Measurements from ENCODE around the gene PAM16.
A peak's percentile ranks its signal among the peaks of the same experiment; 100 is the strongest.

Gene PAM16

GRCh38 chr16:4353675-4354074 is 2.6 kb upstream of the PAM16 start:
- POLR2A ChIA-PET, result no interaction called here

GRCh38 chr16:4352843-4353242 is 1.7 kb upstream of the PAM16 start:
- H3K9me3 ChIP-seq (ENCODE audit: control insufficient read depth, insufficient read depth, low read depth, low read length), result no peaks in the 10 kb centered on the region
- H3K36me3 ChIP-seq (ENCODE audit: control insufficient read depth in 2 of 2, insufficient read depth in 1 of 2, low read length in 2 of 2), result peaks cover 0 to 20% of the 10 kb centered on the region in 2 experiments; a peak in 2 of 3 replicates
- no peak overlapping the region for H3K4me3 ChIP-seq (ENCODE audit: low read depth, low read length)
- POLR2A ChIA-PET, result interaction anchor here (1.8 kb wide), 1 partner anchor 62 kb away, joined by 5 read pairs; no protein-coding TSS in a partner anchor
- H3K4me1 ChIP-seq (ENCODE audit: control insufficient read depth, insufficient read depth, low read length), result peaks cover 5% of the 10 kb centered on the region; the same call in 1 of the 2 replicates
- H3K27ac ChIP-seq (ENCODE audit: extremely low read depth, low read depth, low read length), result no peak overlapping the region
- no peak for TF ChIP-seq ZSCAN16 (tag by site-specific recombination; IDR thresholded peaks at IDR 0.05)
- peak; percentile 73; the same call in 1 of the 2 replicates for TF ChIP-seq ZNF121 (tag by site-specific recombination; IDR thresholded peaks at IDR 0.05)
- CTCF ChIA-PET, result interaction anchor here (0.7 to 2.3 kb wide), 2 partner anchors 50 to 53 kb away, joined by 3 to 12 read pairs; no protein-coding TSS in a partner anchor

More at GRCh38 chr16:4353675-4354074, 2.6 kb upstream of the PAM16 start:
- CTCF ChIA-PET, result interaction anchor here (2.3 kb wide), 1 partner anchor 49 kb away, joined by 12 read pairs; no protein-coding TSS in a partner anchor
- H3K27ac ChIP-seq (ENCODE audit: extremely low read depth, low read depth, low read length), result no peak overlapping the region
- peaks cover 5% of the 10 kb centered on the region; the same call in 1 of the 2 replicates for H3K4me1 ChIP-seq (ENCODE audit: control insufficient read depth, insufficient read depth, low read length)
- TF ChIP-seq, protein P1, sequence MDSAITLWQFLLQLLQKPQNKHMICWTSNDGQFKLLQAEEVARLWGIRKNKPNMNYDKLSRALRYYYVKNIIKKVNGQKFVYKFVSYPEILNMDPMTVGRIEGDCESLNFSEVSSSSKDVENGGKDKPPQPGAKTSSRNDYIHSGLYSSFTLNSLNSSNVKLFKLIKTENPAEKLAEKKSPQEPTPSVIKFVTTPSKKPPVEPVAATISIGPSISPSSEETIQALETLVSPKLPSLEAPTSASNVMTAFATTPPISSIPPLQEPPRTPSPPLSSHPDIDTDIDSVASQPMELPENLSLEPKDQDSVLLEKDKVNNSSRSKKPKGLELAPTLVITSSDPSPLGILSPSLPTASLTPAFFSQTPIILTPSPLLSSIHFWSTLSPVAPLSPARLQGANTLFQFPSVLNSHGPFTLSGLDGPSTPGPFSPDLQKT (IDR thresholded peaks at IDR 0.05; ENCODE audit: borderline replicate concordance, low read depth, low read length), result no peak
- TF ChIP-seq RBAK (tag by site-specific recombination; IDR thresholded peaks at IDR 0.05) (no peak), ZNF416 (tag by site-specific recombination; IDR thresholded peaks at IDR 0.05) (no peak), KLF1 (tag by site-specific recombination; IDR thresholded peaks at IDR 0.05) (no peak)
- TF ChIP-seq, protein P2, sequence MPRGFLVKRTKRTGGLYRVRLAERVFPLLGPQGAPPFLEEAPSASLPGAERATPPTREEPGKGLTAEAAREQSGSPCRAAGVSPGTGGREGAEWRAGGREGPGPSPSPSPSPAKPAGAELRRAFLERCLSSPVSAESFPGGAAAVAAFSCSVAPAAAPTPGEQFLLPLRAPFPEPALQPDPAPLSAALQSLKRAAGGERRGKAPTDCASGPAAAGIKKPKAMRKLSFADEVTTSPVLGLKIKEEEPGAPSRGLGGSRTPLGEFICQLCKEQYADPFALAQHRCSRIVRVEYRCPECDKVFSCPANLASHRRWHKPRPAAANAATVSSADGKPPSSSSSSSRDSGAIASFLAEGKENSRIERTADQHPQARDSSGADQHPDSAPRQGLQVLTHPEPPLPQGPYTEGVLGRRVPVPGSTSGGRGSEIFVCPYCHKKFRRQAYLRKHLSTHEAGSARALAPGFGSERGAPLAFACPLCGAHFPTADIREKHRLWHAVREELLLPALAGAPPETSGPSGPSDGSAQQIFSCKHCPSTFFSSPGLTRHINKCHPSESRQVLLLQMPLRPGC (tag by site-specific recombination; IDR thresholded peaks at IDR 0.05), result no peak
- peaks cover 0 to 23% of the 10 kb centered on the region in 2 experiments; a peak in 2 of 3 replicates for H3K36me3 ChIP-seq (ENCODE audit: control insufficient read depth in 2 of 2, insufficient read depth in 1 of 2, low read length in 2 of 2)
- H3K9me3 ChIP-seq (ENCODE audit: control insufficient read depth, insufficient read depth, low read depth, low read length), result no peaks in the 10 kb centered on the region
- H3K4me3 ChIP-seq (ENCODE audit: low read depth, low read length), result no peak overlapping the region

DNA sequence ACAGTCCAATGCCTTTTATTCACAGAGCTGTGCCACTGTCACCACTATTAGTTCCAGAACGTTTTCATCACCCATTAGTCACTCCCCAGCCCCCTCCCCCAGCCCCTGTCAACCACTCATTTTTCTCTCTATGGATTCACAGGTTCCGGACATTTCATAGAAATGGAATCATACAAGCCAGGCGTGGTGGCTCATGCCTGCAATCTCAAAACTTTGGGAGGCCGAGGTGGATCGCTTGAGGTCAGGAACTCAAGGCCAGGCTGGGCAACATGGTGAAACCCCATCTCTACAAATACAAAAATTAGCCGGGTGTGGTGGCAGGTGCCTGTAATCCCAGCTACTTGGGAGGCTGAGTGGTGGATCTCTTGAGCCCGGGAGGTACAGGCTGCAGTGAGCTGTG is 759 bp upstream of the PAM16 start:
- Histone ChIP-seq H3K9me3 (ENCODE audit: control insufficient read depth, insufficient read depth, low read depth, low read length) (no peaks in the 10 kb centered on the region), H3K27ac (ENCODE audit: extremely low read depth, low read depth, low read length) (no peak overlapping the region), H3K4me3 (ENCODE audit: low read depth, low read length) (no peak overlapping the region), H3K36me3 (ENCODE audit: control insufficient read depth in 2 of 2, insufficient read depth in 1 of 2, low read length in 2 of 2) (peaks cover 0 to 22% of the 10 kb centered on the region in 2 experiments; a peak in 2 of 3 replicates), H3K4me1 (ENCODE audit: control insufficient read depth, insufficient read depth, low read length) (peaks cover 5% of the 10 kb centered on the region; the same call in 1 of the 2 replicates)
- CTCF ChIA-PET, result interaction anchor here (0.6 to 3.8 kb wide), 6 partner anchors 7 to 437 kb away, joined by 3 to 39 read pairs (median 5); no protein-coding TSS in a partner anchor
- no peak for TF ChIP-seq ZNF362 (tag by site-specific recombination; IDR thresholded peaks at IDR 0.05)
- no peak for TF ChIP-seq ZNF558 (tag by site-specific recombination; IDR thresholded peaks at IDR 0.05)
- no peak for TF ChIP-seq ZNF146 (tag by site-specific recombination; IDR thresholded peaks at IDR 0.05)
- no peak for TF ChIP-seq ZNF354C (tag by site-specific recombination; IDR thresholded peaks at IDR 0.05; ENCODE audit: borderline replicate concordance, low read depth)
- POLR2A ChIA-PET, result interaction anchor here (0.8 to 1.8 kb wide), 5 partner anchors 22 to 79 kb away, joined by 3 to 5 read pairs (median 3); partner anchors contain the start of gene TFAP4

DNA sequence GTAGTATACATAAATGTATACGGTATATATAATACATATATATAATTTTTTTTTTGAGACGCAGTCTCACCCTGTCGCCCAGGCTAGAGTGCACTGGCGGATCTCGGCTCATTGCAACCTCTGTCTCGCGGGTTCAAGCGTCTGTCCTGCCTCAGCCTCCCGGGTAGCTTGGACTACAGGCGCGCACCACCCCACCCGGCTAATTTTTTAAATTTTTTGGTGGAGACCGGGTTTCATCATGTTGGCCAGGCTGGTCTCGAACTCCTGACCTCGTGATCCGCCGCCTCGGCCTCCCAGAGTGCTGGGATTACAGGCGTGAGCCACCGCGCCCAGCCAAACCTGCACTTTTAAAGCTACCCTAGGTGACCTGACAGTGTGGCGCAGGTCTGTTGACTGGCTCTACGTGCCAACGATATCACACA is 745 bp downstream of the PAM16 start:
- peaks cover 10% of the 10 kb centered on the region; the same call in 1 of the 2 replicates for H3K4me1 ChIP-seq (ENCODE audit: control insufficient read depth, insufficient read depth, low read length)
- POLR2A ChIA-PET, result interaction anchor here (0.6 kb wide), 1 partner anchor 77 kb away, joined by 4 read pairs; the partner anchor contains the start of gene TFAP4
- no peaks in the 10 kb centered on the region for H3K9me3 ChIP-seq (ENCODE audit: control insufficient read depth, insufficient read depth, low read depth, low read length)
- H3K27ac ChIP-seq (ENCODE audit: extremely low read depth, low read depth, low read length), result peak overlapping the region; percentile 85
- peak overlapping the region; percentile 95 for H3K4me3 ChIP-seq (ENCODE audit: low read depth, low read length)
- H3K36me3 ChIP-seq (ENCODE audit: control insufficient read depth in 2 of 2, insufficient read depth in 1 of 2, low read length in 2 of 2), result peaks cover 0 to 19% of the 10 kb centered on the region in 2 experiments; a peak in 2 of 3 replicates
- CTCF ChIA-PET, result interaction anchor here (0.5 to 3.8 kb wide), 8 partner anchors 9 to 513 kb away, joined by 3 to 39 read pairs (median 4); no protein-coding TSS in a partner anchor
- TF ChIP-seq ZNF561 (tag by site-specific recombination; IDR thresholded peaks at IDR 0.05; ENCODE audit: borderline replicate concordance) (no peak), ZSCAN30 (tag by site-specific recombination; IDR thresholded peaks at IDR 0.05) (no peak), SALL2 (tag by site-specific recombination; IDR thresholded peaks at IDR 0.05; ENCODE audit: borderline replicate concordance) (no peak), ZNF169 (tag by site-specific recombination; IDR thresholded peaks at IDR 0.05) (no peak), ZNF221 (tag by site-specific recombination; IDR thresholded peaks at IDR 0.05; ENCODE audit: borderline replicate concordance) (no peak), GLIS1 (tag by site-specific recombination; IDR thresholded peaks at IDR 0.05) (0 out of 2 replicates have a peak, but pooled peaks have one; percentile 24), ZNF335 (tag by site-specific recombination; conservative IDR thresholded peaks at IDR 0.05) (0 out of 2 replicates have a peak, but pooled peaks have one; percentile 24), OSR2 (tag by site-specific recombination; IDR thresholded peaks at IDR 0.05) (no peak)
- TF ChIP-seq, protein P3, sequence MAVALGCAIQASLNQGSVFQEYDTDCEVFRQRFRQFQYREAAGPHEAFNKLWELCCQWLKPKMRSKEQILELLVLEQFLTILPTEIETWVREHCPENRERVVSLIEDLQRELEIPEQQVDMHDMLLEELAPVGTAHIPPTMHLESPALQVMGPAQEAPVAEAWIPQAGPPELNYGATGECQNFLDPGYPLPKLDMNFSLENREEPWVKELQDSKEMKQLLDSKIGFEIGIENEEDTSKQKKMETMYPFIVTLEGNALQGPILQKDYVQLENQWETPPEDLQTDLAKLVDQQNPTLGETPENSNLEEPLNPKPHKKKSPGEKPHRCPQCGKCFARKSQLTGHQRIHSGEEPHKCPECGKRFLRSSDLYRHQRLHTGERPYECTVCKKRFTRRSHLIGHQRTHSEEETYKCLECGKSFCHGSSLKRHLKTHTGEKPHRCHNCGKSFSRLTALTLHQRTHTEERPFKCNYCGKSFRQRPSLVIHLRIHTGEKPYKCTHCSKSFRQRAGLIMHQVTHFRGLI (tag by site-specific recombination; IDR thresholded peaks at IDR 0.05), result no peak
